ENCODE results near the gene C6orf15.

Gene C6orf15

GRCh38 chr6:31065556-31065955, 46.8 kb downstream of the C6orf15 start:
- no peak for DNase-seq

GRCh38 chr6:31063906-31064435, 48.4 kb downstream of the C6orf15 start:
- DNase-seq, result no peak

Data from kidney glomerular epithelial cell (primary cell).